Measurements from ENCODE around the gene DPH2.

- no peak for TF ChIP-seq CTCF (IDR thresholded peaks at IDR 0.05; ENCODE audit: borderline replicate concordance, extremely low read depth, low read length, poor library complexity, severe bottlenecking)
- TF ChIP-seq EZH2 (IDR thresholded peaks at IDR 0.05; ENCODE audit: borderline replicate concordance, low read depth, low read length, severe bottlenecking): no peak
Measured at GRCh38 chr1:43981135-43981491, 11.3 kb downstream of the DPH2 start.

Measured in DND-41 (cell line).